ENCODE results near the gene ZBTB16. TPM values are rescaled to one million over a fixed set of nuclear protein-coding genes. Genes with fewer than 3 reads are reported as not detected.

Gene ZBTB16, protein sequence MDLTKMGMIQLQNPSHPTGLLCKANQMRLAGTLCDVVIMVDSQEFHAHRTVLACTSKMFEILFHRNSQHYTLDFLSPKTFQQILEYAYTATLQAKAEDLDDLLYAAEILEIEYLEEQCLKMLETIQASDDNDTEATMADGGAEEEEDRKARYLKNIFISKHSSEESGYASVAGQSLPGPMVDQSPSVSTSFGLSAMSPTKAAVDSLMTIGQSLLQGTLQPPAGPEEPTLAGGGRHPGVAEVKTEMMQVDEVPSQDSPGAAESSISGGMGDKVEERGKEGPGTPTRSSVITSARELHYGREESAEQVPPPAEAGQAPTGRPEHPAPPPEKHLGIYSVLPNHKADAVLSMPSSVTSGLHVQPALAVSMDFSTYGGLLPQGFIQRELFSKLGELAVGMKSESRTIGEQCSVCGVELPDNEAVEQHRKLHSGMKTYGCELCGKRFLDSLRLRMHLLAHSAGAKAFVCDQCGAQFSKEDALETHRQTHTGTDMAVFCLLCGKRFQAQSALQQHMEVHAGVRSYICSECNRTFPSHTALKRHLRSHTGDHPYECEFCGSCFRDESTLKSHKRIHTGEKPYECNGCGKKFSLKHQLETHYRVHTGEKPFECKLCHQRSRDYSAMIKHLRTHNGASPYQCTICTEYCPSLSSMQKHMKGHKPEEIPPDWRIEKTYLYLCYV
- total RNA-seq, result 100 to 1,000 TPM in 3 of 5 donors, 10 to 100 TPM in 2; 30.1 to 318 (median 137) TPM
- 10 to 100 TPM in 2 of 3 donors, 1 to 10 TPM in 1; 7.9 to 22.5 (median 19.1) TPM for polyA plus RNA-seq
- long read RNA-seq, donor 1, partial matches to known transcripts, result 0 of 1 reads
- long read RNA-seq, donor 1, other reads (novel, unspliced or antisense), result 0 of 1 reads
- long read RNA-seq, donor 2, result 0 reads
- long read RNA-seq, donor 3, partial matches to known transcripts, result 0 of 2 reads
- long read RNA-seq, donor 3, other reads (novel, unspliced or antisense), result 0 of 2 reads
- long read RNA-seq, donor 4, result 0 reads
- long read RNA-seq, donor 5, partial matches to known transcripts, result 0 of 2 reads
- long read RNA-seq, donor 5, other reads (novel, unspliced or antisense), result 0 of 2 reads
- long read RNA-seq, donor 6, partial matches to known transcripts, result 0 of 1 reads
- long read RNA-seq, donor 6, other reads (novel, unspliced or antisense), result 0 of 1 reads
- long read RNA-seq, donor 7, result 0 reads
- long read RNA-seq, donor 8, partial matches to known transcripts, result 0 of 1 reads
- long read RNA-seq, donor 8, other reads (novel, unspliced or antisense), result 0 of 1 reads
- long read RNA-seq, donor 9, result 0 reads
- long read RNA-seq, donor 10, result 0 reads

DNA sequence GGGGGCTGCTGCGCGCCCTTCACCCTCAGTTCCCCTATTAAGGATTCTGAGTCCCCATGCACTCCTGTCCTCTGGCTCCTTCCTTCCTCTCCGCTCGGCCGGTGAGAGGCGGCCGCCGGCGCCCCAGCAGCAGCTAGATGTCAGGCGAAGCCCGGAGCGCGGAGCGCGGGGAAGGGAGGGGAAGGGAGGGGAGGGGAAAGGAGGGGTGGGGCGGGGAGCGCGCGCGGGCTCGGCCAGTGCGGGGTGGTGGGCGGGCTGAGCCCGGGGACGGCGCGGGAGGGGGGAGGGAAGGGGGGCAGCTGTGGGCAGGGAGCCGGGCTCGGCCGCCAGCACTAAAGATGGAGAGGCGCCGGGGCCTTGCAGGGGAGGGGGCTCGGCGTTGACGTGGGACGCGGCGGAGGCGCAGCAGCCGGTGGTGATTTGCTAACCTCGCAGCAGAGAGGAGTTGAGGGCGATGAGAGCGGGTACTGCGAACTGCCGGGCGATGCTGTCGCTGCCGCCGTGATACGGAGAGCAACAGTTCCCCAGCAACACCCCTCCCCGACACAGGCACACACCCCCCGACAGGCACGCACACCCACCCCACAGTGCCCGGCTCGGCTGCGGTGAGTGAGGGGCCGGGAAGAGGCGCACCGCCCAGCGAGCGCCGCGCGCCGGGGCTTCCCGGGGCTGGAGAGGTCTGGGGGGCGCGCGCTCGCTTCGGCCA lies at the start of gene ZBTB16:
Gene ZBTB16, plus strand, starts transcription at position 434 of the 706 bp plus-strand sequence. CDS start 3,590 bp downstream, outside the sequence.
- 0 to 1% (median 0%) methylated on average over 2 to 71 of the region's 71 CpGs for WGBS, 5 donors
- peak; percentile 86 to 93 for DNase-seq
- peaks cover 0 to 32% (median 0%) of the 10 kb centered on the region in 3 donors for H3K27me3 ChIP-seq
- intact Hi-C loops (cut with DNase I; ENCODE audit: low total_unique reads), result loop anchor here (10.0 kb wide), 1 partner anchor 195 kb away; no protein-coding TSS in a partner anchor
- H3K27ac ChIP-seq, result peak within 1 kb of the TSS; percentile 94 to 99 (median 97)
- peaks cover 43 to 62% (median 45%) of the 10 kb centered on the region in 4 donors for H3K4me1 ChIP-seq
- TF ChIP-seq EP300 (IDR thresholded peaks at IDR 0.05) (no peak), POLR2AphosphoS5 (IDR thresholded peaks at IDR 0.05) (peak; percentile 85 to 91 (median 88)), POLR2A (IDR thresholded peaks at IDR 0.05) (peak in 2 of 4 donors; percentile 68 to 70)
- TF ChIP-seq, protein P1, sequence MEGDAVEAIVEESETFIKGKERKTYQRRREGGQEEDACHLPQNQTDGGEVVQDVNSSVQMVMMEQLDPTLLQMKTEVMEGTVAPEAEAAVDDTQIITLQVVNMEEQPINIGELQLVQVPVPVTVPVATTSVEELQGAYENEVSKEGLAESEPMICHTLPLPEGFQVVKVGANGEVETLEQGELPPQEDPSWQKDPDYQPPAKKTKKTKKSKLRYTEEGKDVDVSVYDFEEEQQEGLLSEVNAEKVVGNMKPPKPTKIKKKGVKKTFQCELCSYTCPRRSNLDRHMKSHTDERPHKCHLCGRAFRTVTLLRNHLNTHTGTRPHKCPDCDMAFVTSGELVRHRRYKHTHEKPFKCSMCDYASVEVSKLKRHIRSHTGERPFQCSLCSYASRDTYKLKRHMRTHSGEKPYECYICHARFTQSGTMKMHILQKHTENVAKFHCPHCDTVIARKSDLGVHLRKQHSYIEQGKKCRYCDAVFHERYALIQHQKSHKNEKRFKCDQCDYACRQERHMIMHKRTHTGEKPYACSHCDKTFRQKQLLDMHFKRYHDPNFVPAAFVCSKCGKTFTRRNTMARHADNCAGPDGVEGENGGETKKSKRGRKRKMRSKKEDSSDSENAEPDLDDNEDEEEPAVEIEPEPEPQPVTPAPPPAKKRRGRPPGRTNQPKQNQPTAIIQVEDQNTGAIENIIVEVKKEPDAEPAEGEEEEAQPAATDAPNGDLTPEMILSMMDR (IDR thresholded peaks at IDR 0.05), result peak in 3 of 7 experiments; percentile 33 to 45 (median 36)
- H3K4me3 ChIP-seq, result peak within 1 kb of the TSS; percentile 93 to 97 (median 96)
- peaks cover 15 to 35% (median 22%) of the 10 kb centered on the region in 4 donors for H3K36me3 ChIP-seq
- H3K9me3 ChIP-seq, result no peaks in the 10 kb centered on the region

DNA sequence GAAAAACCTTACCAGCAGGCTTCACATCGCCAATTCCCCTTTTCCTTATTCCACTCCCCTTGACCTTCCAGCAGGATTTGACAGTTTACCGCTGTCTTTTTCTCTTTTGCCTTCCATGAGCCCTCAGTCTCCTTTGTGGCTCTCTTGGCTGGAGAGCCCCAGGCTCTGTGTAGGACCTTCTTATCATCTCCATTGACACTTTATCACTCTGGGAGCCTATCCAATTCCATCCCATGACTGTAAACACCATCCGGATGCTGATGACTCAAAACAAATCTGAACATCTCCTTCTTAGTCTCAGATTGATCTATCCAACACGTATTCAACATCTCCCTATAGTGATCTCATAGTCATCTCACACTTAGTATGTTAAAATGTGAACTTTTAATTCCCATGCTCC lies 48.6 kb upstream of the ZBTB16 start:
- Histone ChIP-seq H3K9me3 (no peaks in the 10 kb centered on the region), H3K27ac (no peak overlapping the region), H3K36me3 (no peaks in the 10 kb centered on the region), H3K4me3 (no peak overlapping the region), H3K27me3 (peaks cover 0 to 23% (median 0%) of the 10 kb centered on the region in 3 donors), H3K4me1 (no peaks in the 10 kb centered on the region)
- TF ChIP-seq POLR2A (IDR thresholded peaks at IDR 0.05), result no peak
- TF ChIP-seq, protein P1 (IDR thresholded peaks at IDR 0.05), result no peak
- TF ChIP-seq EP300 (IDR thresholded peaks at IDR 0.05), result no peak
- TF ChIP-seq POLR2AphosphoS5 (IDR thresholded peaks at IDR 0.05), result no peak
- WGBS, 5 donors, result 54 to 64% (median 61%) methylated on average over 4 of the region's 4 CpGs
- intact Hi-C loops (cut with DNase I; ENCODE audit: low total_unique reads), result no loop called here
- DNase-seq, result no peak

DNA sequence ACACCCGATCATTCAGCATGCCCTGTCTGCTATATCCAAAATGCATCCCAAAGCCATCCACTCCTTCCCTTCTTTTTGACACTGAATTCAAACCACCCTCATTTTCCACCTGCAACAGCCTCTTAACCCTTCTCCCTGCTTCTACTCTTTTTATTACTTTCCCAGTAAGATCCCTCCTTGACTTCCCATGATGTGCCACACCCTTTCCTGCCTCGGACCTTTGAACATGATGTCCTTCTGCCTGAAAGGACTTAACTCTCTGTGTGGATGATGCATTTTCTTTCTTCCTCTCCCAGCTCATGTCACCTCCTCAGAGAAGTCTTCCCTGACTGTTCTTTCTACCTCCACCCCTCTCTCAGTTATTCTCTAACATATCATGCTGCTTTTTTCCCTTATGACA lies 48.1 kb upstream of the ZBTB16 start:
- intact Hi-C loops (cut with DNase I; ENCODE audit: low total_unique reads), result no loop called here
- WGBS, 5 donors, result 39 to 64% (median 45%) methylated on average over 2 of the region's 2 CpGs
- no peaks in the 10 kb centered on the region for H3K4me1 ChIP-seq
- DNase-seq, result no peak
- no peak overlapping the region for H3K27ac ChIP-seq
- TF ChIP-seq POLR2A (IDR thresholded peaks at IDR 0.05) (no peak), EP300 (IDR thresholded peaks at IDR 0.05) (no peak), POLR2AphosphoS5 (IDR thresholded peaks at IDR 0.05) (no peak)
- TF ChIP-seq, protein P1 (IDR thresholded peaks at IDR 0.05), result no peak
- H3K9me3 ChIP-seq, result no peaks in the 10 kb centered on the region
- no peaks in the 10 kb centered on the region for H3K36me3 ChIP-seq
- H3K27me3 ChIP-seq, result peaks cover 0 to 23% (median 0%) of the 10 kb centered on the region in 3 donors
- H3K4me3 ChIP-seq, result no peak overlapping the region

Data from stomach (tissue), 19 donors.